Astrocyte of the cerebellum (primary cell): ENCODE results near the gene NSMCE1.
A peak's percentile ranks its signal among the peaks of the same experiment; 100 is the strongest.

Source experiments
- DNase-seq: peaks from one replicate; pipeline ENCODE4 v3.0.0-alpha.2; 2011; ENCODE audit warnings: low read depth
- H3K4me3 ChIP-seq: 2 replicates; pipeline ENCODE4 v1.5.1; 2011; ENCODE audit warnings: mild to moderate bottlenecking, low read depth, low read length, moderate library complexity
- in situ Hi-C: cut with HindIII; loops from 2 replicates; pipeline ENCODE4 v1.10.0; 2017; ENCODE audit warnings: low sequenced_read_pairs
- TF ChIP-seq, protein P1 (sequence below): IDR thresholded peaks from 2 replicates; pipeline ENCODE4 v1.5.1; 2012; ENCODE audit warnings: low read length, low read depth, moderate library complexity, mild to moderate bottlenecking; ENCODE audit errors: missing control alignments

NSMCE1 gene

DNA sequence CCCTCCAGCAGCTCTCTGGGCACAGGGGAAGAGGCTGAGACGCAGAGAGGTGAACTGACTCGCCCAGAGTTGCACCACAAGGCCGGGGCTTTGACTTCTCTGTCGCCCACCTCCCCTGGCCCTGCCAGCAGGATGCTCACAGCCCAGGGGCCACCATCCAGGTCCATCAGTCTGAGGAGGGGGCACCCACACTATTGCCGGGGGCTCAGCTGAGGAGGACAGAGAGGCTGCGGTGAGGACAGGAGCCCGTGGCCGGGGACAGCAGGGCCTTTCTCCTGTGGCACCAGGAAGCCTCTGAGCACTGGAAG is 32.7 kb downstream of the NSMCE1 start:
- no peak overlapping the region for H3K4me3 ChIP-seq
- TF ChIP-seq, protein P1, sequence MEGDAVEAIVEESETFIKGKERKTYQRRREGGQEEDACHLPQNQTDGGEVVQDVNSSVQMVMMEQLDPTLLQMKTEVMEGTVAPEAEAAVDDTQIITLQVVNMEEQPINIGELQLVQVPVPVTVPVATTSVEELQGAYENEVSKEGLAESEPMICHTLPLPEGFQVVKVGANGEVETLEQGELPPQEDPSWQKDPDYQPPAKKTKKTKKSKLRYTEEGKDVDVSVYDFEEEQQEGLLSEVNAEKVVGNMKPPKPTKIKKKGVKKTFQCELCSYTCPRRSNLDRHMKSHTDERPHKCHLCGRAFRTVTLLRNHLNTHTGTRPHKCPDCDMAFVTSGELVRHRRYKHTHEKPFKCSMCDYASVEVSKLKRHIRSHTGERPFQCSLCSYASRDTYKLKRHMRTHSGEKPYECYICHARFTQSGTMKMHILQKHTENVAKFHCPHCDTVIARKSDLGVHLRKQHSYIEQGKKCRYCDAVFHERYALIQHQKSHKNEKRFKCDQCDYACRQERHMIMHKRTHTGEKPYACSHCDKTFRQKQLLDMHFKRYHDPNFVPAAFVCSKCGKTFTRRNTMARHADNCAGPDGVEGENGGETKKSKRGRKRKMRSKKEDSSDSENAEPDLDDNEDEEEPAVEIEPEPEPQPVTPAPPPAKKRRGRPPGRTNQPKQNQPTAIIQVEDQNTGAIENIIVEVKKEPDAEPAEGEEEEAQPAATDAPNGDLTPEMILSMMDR, result no peak
- DNase-seq, result no peak
- in situ Hi-C loops, result no loop called here

DNA sequence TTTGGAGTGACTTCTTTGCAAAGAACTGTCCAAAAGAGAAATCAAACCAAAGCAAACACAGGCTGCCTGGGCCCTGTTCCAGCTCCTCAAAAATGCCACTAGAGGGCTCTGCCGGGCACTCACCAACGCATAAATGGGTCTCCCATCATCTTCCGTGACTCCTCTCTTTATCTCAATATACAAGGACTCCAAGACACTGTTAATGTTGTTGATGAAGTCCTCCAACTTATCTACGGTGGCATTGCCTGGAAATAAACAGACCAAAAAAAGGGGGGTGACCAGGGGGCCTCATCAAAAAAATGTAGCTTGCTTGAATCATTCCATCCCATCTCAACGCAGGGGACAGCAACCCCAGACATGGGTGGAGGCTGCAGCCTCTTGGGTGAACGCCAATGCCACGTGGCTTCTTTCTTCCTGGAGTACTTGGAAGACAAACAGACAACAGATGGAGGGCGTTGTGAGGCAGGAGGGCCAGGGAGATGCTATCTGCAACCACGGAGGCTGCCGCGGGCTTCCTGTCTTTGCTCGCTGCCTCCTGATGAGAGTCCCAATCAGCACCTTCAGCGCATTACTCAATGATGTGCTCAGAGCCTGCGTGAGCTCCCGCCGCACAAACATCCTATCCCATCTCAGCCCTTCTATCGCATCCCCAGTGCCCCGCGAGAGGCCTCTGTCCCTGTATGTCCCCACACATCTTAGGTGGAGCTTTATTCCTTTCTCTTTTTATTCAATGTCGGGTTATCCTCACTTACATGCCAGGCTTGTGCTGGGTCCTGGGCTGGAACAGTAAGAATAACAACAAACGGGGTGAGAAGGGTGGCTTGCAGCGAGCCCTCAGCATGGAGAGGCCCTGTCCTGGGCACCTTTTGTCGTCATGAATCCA is 33.3 kb downstream of the NSMCE1 start:
- H3K4me3 ChIP-seq, result no peak overlapping the region
- DNase-seq, result peak; percentile 73
- TF ChIP-seq, protein P1, result peak; percentile 91
- in situ Hi-C loops, result no loop called here

DNA sequence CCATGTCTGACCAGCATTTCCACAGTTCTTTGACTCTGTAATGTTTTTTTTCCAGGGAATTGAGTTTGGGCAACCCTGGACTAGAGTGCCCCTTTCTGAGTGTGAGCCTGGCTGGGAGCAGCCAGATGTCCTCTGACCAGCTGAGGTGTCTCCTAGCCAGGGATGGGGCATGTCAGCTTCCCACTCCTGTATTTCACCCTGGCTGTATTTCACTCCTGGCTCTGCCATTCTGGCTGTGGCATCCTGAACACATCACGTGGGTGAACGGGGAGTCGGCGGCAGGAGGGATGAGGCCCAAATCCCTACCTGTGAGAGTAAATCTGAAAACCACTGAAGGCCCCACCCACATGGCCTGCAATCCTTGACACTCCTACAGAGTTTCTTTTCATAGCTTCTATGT is 34.0 kb downstream of the NSMCE1 start:
- H3K4me3 ChIP-seq, result no peak overlapping the region
- in situ Hi-C loops, result no loop called here
- no peak for DNase-seq
- TF ChIP-seq, protein P1, result no peak

DNA sequence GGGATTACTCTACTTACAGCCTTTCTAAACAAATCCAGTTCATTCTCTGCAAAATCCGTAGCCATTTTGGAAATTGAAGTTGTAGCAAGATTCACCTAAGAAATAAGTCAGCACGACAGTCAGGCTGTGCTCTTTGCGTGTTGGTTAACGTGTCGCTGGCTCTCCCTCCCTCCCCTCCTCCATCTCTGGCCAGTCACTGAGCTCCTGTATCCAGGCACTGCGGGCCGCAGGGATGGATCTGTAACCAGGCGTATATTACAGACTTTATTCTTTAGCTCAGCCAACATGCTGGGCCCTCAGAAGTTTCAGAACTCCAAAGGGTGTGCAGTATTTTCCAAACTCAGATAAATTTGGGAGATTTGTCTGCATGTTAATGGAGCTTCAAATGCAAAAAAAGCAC is 34.4 kb downstream of the NSMCE1 start:
- in situ Hi-C loops, result no loop called here
- no peak overlapping the region for H3K4me3 ChIP-seq
- TF ChIP-seq, protein P1, result no peak

DNA sequence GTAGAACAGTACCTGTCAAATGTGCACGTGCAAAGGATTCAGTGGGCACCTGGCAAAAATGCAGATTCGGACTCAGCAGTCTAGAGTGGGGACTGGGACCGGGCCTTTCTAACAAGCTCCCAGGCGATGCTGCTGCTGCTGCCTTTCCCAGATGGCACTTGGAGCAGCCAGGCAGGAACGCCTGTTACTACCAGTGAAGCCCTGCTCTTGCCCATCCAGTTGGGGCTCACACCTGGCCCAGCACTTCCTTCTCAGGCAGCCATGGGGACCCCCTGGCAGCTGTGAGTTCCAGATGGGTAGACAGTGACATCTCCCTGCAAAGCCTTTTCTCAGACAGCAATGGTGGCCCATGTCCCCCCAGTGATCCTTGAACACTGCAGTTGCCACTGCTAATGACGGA is 34.8 kb downstream of the NSMCE1 start:
- DNase-seq, result no peak
- no peak overlapping the region for H3K4me3 ChIP-seq
- in situ Hi-C loops, result no loop called here
- TF ChIP-seq, protein P1, result no peak

More for the DNA sequence above, 34.4 kb downstream of the NSMCE1 start:
- DNase-seq, result no peak

DNA sequence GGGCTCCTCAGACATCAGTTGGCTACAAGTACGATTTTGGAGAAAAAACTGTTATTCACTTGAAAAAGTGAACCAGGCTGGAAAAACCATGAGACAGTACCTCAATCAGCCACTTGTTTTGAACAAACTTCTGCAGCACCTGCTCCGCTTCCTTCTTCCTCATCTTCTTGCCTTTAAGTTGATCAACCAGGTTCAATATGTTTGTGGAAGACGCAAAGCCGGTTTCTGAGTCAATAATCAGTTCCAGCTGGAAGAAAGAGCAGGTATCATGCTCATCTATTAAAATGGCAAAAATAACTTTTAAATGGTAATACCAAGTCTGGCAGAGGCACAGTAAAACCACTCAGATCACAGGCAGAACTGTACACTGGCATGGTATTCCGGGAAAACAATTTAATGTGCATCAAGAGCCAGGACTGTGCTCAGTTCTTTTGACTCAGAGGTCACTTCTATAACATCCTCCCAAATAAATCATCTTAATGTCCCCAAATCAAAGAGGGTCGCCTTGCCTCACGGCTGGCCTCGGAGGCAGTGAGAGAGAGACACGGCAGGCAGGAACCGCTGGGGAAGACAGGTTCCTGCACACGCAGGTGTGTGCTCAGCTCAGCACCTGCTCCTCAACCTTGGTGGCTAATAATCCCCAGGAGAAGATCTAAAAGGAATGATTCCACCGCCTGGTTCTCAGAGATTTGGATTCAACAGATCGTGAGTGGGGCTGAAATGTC is 35.5 kb downstream of the NSMCE1 start:
- in situ Hi-C loops, result no loop called here
- H3K4me3 ChIP-seq, result no peak overlapping the region
- TF ChIP-seq, protein P1, result no peak
- DNase-seq, result no peak
